ENCODE data around the gene GOLM1. TPM values are rescaled to one million over a fixed set of nuclear protein-coding genes. Genes with fewer than 3 reads are reported as not detected.

The GOLM1 gene
- total and polyA plus RNA-seq, 2 donors (not counting 1 experiment from before 2014, with no cell fraction given), result 0.54 TPM; not detected in 1

- Histone ChIP-seq H3K4me1 (ENCODE audit: control insufficient read depth in 2 of 2, insufficient read depth in 2 of 2, low read length in 2 of 2) (no peaks in the 10 kb centered on the region), H3K27me3 (replicated peaks in 1 of 4; ENCODE audit: control extremely low read depth in 1 of 4, control insufficient read depth in 3 of 4, insufficient read depth in 4 of 4, low read length in 3 of 4) (peaks cover 0 to 2% (median 0%) of the 10 kb centered on the region in 4 experiments), H3K4me2 (replicated peaks; ENCODE audit: low read depth, low read length, poor library complexity, severe bottlenecking) (no peak overlapping the region), H3K9me3 (ENCODE audit: control extremely low read depth in 1 of 3, control insufficient read depth in 2 of 3, insufficient read depth in 1 of 3, low read length in 2 of 3) (no peaks in the 10 kb centered on the region), H3K36me3 (replicated peaks in 1 of 2; ENCODE audit: control extremely low read depth in 1 of 2, control insufficient read depth in 1 of 2, extremely low read depth in 1 of 2, insufficient read depth in 2 of 2, low read length in 1 of 2) (no peaks in the 10 kb centered on the region), H3K27ac (ENCODE audit: low read length in 2 of 2) (no peak overlapping the region), H3K79me2 (ENCODE audit: control insufficient read depth, insufficient read depth, low read length) (no peaks in the 10 kb centered on the region), H3K9ac (ENCODE audit: low read length) (no peak overlapping the region), H2AFZ (ENCODE audit: insufficient read depth, low read depth, low read length, poor library complexity, severe bottlenecking) (no peak overlapping the region), H4K20me1 (ENCODE audit: control insufficient read depth, insufficient read depth, low read length, poor library complexity, severe bottlenecking) (no peaks in the 10 kb centered on the region), H3K4me3 (ENCODE audit: control extremely low read depth in 1 of 5, extremely low read depth in 1 of 5, insufficient read depth in 1 of 5, low read depth in 2 of 5, low read length in 4 of 5) (no peak overlapping the region)
- Mint-ChIP-seq H3K4me1 (no peaks in the 10 kb centered on the region), H3K27ac (no peak overlapping the region), H3K27me3 (peaks cover 24% of the 10 kb centered on the region), H3K9me3 (ENCODE audit: insufficient read depth) (peaks cover 5% of the 10 kb centered on the region), H3K4me3 (no peak overlapping the region)
- CTCF ChIA-PET, result no interaction called here
- POLR2A ChIA-PET, result no interaction called here
- 92% methylated on average over 4 of the region's 5 CpGs for WGBS (ENCODE audit: insufficient coverage)
- ATAC-seq (ENCODE audit: low read depth) (no peak), DNase-seq (no peak)
- no peak for TF ChIP-seq CTCF (IDR thresholded peaks at IDR 0.05)
- TF ChIP-seq EZH2 (IDR thresholded peaks at IDR 0.05; ENCODE audit: borderline replicate concordance, insufficient read depth, low read depth, low read length, poor library complexity, severe bottlenecking), result no peak
- intact Hi-C loops (cut with micrococcal nuclease), result no loop called here
Observed at GRCh38 chr9:86135371-86135770, 36.0 kb upstream of the GOLM1 start.

GRCh38 chr9:86134361-86134760 is 35.0 kb upstream of the GOLM1 start:
- H2AFZ ChIP-seq (ENCODE audit: insufficient read depth, low read depth, low read length, poor library complexity, severe bottlenecking), result no peak overlapping the region
- WGBS (ENCODE audit: insufficient coverage), result no CpG with 5 or more reads among the region's 4 CpGs
- H3K27me3 ChIP-seq (replicated peaks in 1 of 4; ENCODE audit: control extremely low read depth in 1 of 4, control insufficient read depth in 3 of 4, insufficient read depth in 4 of 4, low read length in 3 of 4), result peaks cover 0 to under 1% (median 0%) of the 10 kb centered on the region in 4 experiments
- TF ChIP-seq EZH2 (IDR thresholded peaks at IDR 0.05; ENCODE audit: borderline replicate concordance, insufficient read depth, low read depth, low read length, poor library complexity, severe bottlenecking) (no peak), CTCF (IDR thresholded peaks at IDR 0.05) (no peak)
- Mint-ChIP-seq H3K4me3 (no peak overlapping the region), H3K27ac (no peak overlapping the region), H3K27me3 (peaks cover 20% of the 10 kb centered on the region), H3K4me1 (no peaks in the 10 kb centered on the region), H3K9me3 (ENCODE audit: insufficient read depth) (peaks cover 5% of the 10 kb centered on the region)
- H3K4me3 ChIP-seq (ENCODE audit: control extremely low read depth in 1 of 5, extremely low read depth in 1 of 5, insufficient read depth in 1 of 5, low read depth in 2 of 5, low read length in 4 of 5), result no peak overlapping the region
- DNase-seq, result no peak
- intact Hi-C loops (cut with micrococcal nuclease), result no loop called here
- CTCF ChIA-PET, result no interaction called here
- no peaks in the 10 kb centered on the region for H3K4me1 ChIP-seq (ENCODE audit: control insufficient read depth in 2 of 2, insufficient read depth in 2 of 2, low read length in 2 of 2)
- H3K36me3 ChIP-seq (replicated peaks in 1 of 2; ENCODE audit: control extremely low read depth in 1 of 2, control insufficient read depth in 1 of 2, extremely low read depth in 1 of 2, insufficient read depth in 2 of 2, low read length in 1 of 2), result no peaks in the 10 kb centered on the region
- no peak overlapping the region for H3K27ac ChIP-seq (ENCODE audit: low read length in 2 of 2)
- no peak overlapping the region for H3K4me2 ChIP-seq (replicated peaks; ENCODE audit: low read depth, low read length, poor library complexity, severe bottlenecking)
- POLR2A ChIA-PET, result no interaction called here
- no peaks in the 10 kb centered on the region for H3K9me3 ChIP-seq (ENCODE audit: control extremely low read depth in 1 of 3, control insufficient read depth in 2 of 3, insufficient read depth in 1 of 3, low read length in 2 of 3)
- no peak overlapping the region for H3K9ac ChIP-seq (ENCODE audit: low read length)
- H4K20me1 ChIP-seq (ENCODE audit: control insufficient read depth, insufficient read depth, low read length, poor library complexity, severe bottlenecking), result no peaks in the 10 kb centered on the region
- ATAC-seq (ENCODE audit: low read depth), result no peak
- H3K79me2 ChIP-seq (ENCODE audit: control insufficient read depth, insufficient read depth, low read length), result no peaks in the 10 kb centered on the region
